ENCODE results near the gene ADAMTSL3. TPM values are rescaled to one million over a fixed set of nuclear protein-coding genes. Genes with fewer than 3 reads are reported as not detected.
"Not testable (repeated sequence)": the region's sequence is repeated elsewhere in the genome, so short reads cannot be mapped to it uniquely, and the experiment has no call there.

Gene ADAMTSL3
- polyA plus RNA-seq, 10 donors: 33.3 to 73.3 (median 52.2) TPM

- DNase-seq: peak; percentile 39 to 78 (median 51)
Measured at GRCh38 chr15:83747050-83747717, 93.3 kb downstream of the ADAMTSL3 start.

DNA sequence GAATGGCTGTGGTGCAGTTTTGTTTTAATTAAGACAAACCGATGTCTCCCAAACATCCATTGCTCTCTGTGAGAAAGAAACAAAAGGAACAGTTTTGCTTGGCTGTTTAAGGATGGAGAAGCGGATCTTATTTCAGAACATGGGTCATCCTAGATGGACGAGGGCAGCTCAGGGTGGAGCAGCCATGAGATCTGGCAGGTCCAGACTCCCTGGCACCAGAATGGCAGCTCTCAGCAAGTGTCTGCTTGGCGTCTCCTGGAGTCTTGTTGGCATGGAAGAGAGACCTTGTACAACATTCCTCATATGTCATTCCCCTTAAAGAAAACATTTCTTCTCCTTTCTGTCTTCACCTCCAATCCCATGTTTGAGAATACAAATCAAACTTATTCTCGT lies 93.8 kb downstream of the ADAMTSL3 start:
- DNase-seq: no peak

GRCh38 chr15:83753872-83754493 lies 100.1 kb downstream of the ADAMTSL3 start:
- DNase-seq: no peak

GRCh38 chr15:83757291-83757690 lies 103.4 kb downstream of the ADAMTSL3 start:
- not testable (repeated sequence) for DNase-seq

DNA sequence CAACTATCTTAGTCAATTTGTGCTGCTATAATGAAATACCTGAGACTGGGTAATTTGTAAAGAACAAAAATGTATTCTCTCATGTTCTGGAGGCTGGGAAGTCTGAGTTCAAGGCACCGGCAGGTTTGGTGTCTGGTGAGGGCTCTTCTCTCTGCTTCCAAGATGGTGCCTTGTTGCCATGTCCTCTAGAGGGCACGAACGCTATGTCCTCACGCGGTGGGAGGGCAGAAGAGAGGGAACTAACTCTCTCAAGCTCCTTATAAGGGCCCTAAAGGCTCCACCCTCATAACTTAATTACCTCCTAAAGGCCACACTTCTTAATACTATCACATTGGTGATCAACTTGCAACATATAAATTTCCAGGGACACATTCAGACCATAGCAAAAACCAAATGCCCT lies 108.4 kb downstream of the ADAMTSL3 start:
- no peak for DNase-seq

- DNase-seq: no peak
Measured at GRCh38 chr15:83764201-83764838, 110.4 kb downstream of the ADAMTSL3 start.

GRCh38 chr15:83766339-83766738 lies 112.4 kb downstream of the ADAMTSL3 start:
- peak; percentile 22 to 47 (median 41) for DNase-seq

GRCh38 chr15:83767741-83768140 lies 113.8 kb downstream of the ADAMTSL3 start:
- no peak for DNase-seq

GRCh38 chr15:83769411-83769999 lies 115.6 kb downstream of the ADAMTSL3 start:
- peak in 2 of 3 donors; percentile 16 to 45 for DNase-seq

DNA sequence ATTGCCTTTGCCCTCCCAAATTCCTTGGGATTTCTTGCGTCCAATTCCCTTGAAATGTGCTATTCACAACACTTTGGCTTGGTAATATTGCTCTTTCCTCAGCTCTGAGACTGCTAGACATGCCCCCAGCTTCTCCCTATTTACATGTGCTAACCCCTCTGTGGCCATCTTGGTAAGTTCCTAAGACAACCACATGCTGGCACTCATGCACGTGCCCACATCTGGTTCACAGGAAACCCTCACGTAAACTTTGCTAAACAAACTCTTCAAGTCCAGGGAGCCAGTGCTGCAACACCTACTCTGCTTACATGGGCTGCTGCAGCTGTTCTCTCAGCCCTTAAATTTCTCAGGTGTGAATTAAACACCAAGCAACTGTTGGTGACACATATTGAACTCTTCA lies 121.8 kb downstream of the ADAMTSL3 start:
- no peak for DNase-seq

- DNase-seq: no peak
Measured at GRCh38 chr15:83776986-83777385, 123.1 kb downstream of the ADAMTSL3 start.

DNA sequence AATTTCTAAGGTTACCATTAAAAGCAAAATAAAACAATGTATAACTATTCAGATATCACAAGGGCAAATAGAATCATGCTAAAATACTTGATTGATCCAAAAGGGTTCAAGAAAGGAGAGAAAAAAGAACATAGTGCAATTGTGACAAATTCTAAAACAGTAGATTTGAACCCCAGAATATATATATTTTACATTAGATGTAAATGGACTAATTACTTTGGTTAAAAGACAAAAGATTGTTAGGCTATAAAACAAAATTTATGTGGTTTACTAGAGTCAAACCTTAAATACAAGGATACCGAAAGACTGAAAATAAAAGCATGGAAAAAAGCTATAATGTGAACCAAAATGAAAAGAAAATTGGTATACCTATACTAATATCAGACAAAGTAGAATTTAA lies 129.3 kb downstream of the ADAMTSL3 start:
- no peak for DNase-seq

DNA sequence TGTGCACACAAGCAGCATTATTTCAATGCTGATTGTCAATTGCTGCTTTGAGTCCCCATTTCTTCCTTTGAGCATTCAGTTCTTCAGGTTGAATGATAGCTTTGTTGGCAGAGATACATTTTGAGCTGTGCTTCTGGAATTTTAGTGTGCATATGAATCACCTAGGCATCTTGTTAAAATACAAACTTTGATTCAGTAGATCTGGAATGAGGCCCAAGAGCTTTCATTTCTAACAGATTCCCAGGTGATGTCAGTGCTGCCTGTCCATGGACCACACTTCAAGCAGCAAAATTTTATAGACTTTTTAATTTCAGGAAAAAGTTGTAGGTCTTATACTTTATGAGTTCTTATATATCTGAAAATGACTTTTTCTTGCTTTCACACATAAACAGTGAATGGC lies 131.1 kb downstream of the ADAMTSL3 start:
- DNase-seq: peak in 1 of 3 donors; percentile 20

DNA sequence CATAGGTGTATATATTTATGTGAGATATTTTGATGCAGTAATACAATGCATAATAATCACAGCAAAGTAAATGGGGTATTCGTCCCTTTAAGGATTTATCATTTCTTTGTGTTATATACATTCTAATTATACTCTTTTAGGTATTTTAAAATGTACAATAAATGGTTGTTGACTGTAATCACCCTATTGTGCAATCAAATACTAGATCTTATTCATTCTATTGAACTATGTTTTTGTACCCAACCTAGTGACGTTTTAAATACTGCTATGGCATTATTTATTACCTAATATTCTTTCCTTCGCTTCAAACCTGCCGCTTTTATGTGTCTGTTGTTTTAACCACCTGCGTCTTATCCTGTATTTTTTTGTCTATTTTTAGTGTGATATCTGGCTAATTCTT lies 132.4 kb downstream of the ADAMTSL3 start:
- DNase-seq: no peak

DNA sequence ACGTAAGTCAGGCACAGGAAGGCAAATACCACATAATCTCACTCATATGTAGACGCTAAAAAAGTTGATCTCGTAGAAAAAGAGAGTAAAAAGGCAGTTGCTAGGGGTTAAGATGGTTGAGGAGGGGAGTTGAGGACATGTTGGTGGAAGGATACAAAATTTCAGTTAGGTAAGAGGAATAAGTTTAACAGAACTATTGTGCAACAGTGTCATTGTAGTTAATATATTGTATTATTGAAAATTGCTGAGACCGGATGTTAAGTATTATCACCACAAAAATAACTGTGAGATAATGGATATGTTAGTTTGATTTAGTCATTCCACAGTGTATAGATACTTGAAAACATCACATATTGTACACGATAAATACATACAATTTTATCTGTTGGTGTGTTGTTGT lies 139.1 kb downstream of the ADAMTSL3 start:
- no peak for DNase-seq

GRCh38 chr15:83794209-83794608 lies 140.3 kb downstream of the ADAMTSL3 start:
- no peak for DNase-seq

DNA sequence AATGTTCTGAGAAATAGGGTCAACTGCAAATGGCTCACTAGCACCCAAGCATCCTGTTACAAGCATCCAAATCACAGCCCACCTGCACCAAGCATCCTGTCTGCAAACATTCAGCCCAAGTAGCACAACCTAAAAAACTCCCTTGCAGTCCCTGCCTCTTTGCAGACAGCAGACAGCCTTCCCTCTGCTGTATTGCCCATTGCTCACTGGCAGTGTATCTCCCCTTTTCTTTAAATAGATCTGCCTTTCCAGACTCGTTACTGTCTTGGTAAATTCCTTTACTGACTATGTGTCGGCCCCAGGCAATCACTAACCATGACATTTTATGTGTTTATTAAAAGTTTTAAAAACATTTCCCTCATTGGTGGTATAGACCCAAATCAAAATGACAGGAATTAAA lies 155.4 kb downstream of the ADAMTSL3 start:
- DNase-seq: no peak

DNA sequence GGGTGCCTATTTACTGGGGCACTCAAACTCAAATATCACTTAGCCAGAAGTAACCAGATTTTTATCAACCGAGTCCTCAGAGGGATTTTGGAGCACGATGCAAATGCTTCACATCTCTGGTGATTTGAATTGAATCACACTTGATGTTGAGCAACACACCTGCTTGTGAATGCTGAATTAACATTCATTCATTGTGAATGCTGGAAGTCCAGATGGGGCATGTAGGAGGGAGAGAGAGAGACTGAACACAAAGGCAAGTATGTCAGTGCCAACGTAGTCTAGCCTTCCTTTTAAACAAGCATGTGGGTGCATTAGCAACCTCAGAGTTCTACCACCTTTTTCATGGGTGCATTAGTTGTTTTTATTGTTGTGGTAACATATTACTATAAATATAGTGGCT lies 156.2 kb downstream of the ADAMTSL3 start:
- DNase-seq: no peak

GRCh38 chr15:83813682-83814081 lies 159.8 kb downstream of the ADAMTSL3 start:
- DNase-seq: no peak

DNA sequence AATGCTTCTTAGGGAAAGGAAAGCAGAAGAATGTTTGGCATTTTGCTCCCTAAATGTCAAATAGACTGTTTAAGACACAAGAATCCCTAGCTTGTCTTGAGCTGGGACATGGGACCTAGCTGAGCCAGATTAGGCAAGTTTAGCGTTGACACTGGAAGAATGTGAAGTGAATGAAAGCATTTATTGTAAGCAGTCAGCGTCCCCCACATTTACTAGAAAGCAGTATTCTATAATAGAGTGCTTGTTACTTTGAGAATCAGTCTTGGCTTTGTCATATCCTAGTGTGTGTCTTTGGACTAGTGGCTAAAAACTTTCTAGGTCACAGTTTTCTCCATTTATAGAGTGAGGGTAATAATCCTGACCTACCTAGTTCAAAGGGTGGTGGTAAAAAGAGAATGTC lies 161.6 kb downstream of the ADAMTSL3 start:
- no peak for DNase-seq

- DNase-seq: no peak
Measured at GRCh38 chr15:83816124-83816883, 162.4 kb downstream of the ADAMTSL3 start.

- no peak for DNase-seq
Measured at GRCh38 chr15:83818591-83818990, 164.7 kb downstream of the ADAMTSL3 start.
